ENCODE results near the gene RFX5. TPM values are rescaled to one million over a fixed set of nuclear protein-coding genes. Genes with fewer than 3 reads are reported as not detected.

Gene RFX5
- polyA plus RNA-seq, 1 donor (not counting 4 experiments of a cell fraction or from before 2014, with no cell fraction given), result 55.4 TPM

DNA sequence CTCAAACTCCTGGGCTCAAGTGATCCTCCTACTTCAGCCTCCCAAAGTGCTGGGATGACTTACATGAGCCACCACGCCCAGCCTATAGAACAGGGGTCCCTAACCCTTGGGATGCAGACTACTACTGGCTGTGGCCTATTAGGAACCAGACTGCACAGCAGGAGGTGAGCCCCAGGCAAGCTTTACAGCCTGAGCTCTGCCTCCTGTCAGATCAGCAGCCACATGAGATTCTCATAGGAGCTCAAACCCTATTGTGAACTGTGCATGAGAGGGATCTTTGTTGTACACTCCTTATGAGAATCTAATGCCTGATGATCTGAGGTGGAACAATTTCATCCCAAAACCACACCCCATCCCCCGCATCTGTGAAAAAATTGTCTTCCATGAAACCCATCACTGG, 39.0 kb upstream of the RFX5 start:
- H3K9me1 ChIP-seq (ENCODE audit: control insufficient read depth, extremely low read depth, insufficient read depth, low read length), result no peaks in the 10 kb centered on the region
- H3K9ac ChIP-seq (ENCODE audit: control insufficient read depth, extremely low read depth, insufficient read depth, low read length), result no peak overlapping the region
- DNase-seq (ENCODE audit: low read depth, low spot score), result no peak
- H4K20me1 ChIP-seq (ENCODE audit: control insufficient read depth, extremely low read depth, insufficient read depth, low read length), result no peaks in the 10 kb centered on the region
- dilution Hi-C loops (cut with MboI; ENCODE audit: extremely low pct_ligation_motif_present, low sequenced_read_pairs), result no loop called here
- H3K4me3 ChIP-seq (ENCODE audit: control insufficient read depth in 2 of 3, extremely low read depth in 1 of 3, insufficient read depth in 2 of 3, low read depth in 1 of 3, low read length in 3 of 3), result no peak overlapping the region
- no peaks in the 10 kb centered on the region for H3K4me1 ChIP-seq (ENCODE audit: control insufficient read depth, extremely low read depth, insufficient read depth, low read length)
- no peaks in the 10 kb centered on the region for H3K79me2 ChIP-seq (ENCODE audit: control insufficient read depth, insufficient read depth, low read length)
- no peaks in the 10 kb centered on the region for H3K36me3 ChIP-seq (ENCODE audit: control insufficient read depth in 2 of 2, extremely low read depth in 1 of 2, insufficient read depth in 2 of 2, low read length in 2 of 2)
- H3K27me3 ChIP-seq (ENCODE audit: control insufficient read depth, extremely low read depth, insufficient read depth, low read length), result no peaks in the 10 kb centered on the region
- H3K4me2 ChIP-seq (ENCODE audit: control insufficient read depth, extremely low read depth, insufficient read depth, low read depth, low read length), result no peak overlapping the region
- H2AFZ ChIP-seq (ENCODE audit: control insufficient read depth, low read length), result no peak overlapping the region
- no peak overlapping the region for H3K27ac ChIP-seq (ENCODE audit: control insufficient read depth, insufficient read depth, low read length)
- no peaks in the 10 kb centered on the region for H3K9me3 ChIP-seq (ENCODE audit: control insufficient read depth, low read depth, low read length)
- no peak for FAIRE-seq
- no peak for TF ChIP-seq EZH2 (IDR thresholded peaks at IDR 0.05; ENCODE audit: low read length)
- TF ChIP-seq, protein P1, sequence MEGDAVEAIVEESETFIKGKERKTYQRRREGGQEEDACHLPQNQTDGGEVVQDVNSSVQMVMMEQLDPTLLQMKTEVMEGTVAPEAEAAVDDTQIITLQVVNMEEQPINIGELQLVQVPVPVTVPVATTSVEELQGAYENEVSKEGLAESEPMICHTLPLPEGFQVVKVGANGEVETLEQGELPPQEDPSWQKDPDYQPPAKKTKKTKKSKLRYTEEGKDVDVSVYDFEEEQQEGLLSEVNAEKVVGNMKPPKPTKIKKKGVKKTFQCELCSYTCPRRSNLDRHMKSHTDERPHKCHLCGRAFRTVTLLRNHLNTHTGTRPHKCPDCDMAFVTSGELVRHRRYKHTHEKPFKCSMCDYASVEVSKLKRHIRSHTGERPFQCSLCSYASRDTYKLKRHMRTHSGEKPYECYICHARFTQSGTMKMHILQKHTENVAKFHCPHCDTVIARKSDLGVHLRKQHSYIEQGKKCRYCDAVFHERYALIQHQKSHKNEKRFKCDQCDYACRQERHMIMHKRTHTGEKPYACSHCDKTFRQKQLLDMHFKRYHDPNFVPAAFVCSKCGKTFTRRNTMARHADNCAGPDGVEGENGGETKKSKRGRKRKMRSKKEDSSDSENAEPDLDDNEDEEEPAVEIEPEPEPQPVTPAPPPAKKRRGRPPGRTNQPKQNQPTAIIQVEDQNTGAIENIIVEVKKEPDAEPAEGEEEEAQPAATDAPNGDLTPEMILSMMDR (optimal IDR thresholded peaks at IDR 0.05 in 1 of 3, IDR thresholded peaks at IDR 0.05 in 1 of 3, conservative IDR thresholded peaks at IDR 0.05 in 1 of 3; ENCODE audit: extremely low read depth in 1 of 3, insufficient read depth in 2 of 3, low read length in 3 of 3), result no peak

DNA sequence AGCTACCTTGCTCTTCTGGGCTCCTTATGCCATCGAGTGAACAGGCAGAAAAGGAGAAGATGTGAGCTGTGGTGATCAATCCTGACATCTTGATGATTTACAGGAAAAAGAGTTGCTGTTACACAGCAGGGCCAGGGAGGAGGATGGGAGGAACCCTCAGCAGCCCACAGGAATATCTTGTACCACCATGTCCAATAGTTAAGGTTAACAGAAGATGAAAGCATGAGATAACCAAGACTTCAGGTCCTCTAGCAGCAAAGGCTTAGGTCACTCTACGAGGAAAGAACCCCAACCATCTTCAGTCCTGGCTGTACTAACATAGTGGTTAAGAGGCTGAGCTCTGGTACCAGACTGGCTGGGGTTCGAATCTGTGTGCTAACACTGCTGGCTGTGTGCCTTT, 37.5 kb upstream of the RFX5 start:
- TF ChIP-seq, protein P1 (optimal IDR thresholded peaks at IDR 0.05 in 1 of 3, IDR thresholded peaks at IDR 0.05 in 1 of 3, conservative IDR thresholded peaks at IDR 0.05 in 1 of 3; ENCODE audit: extremely low read depth in 1 of 3, insufficient read depth in 2 of 3, low read length in 3 of 3), result no peak
- TF ChIP-seq EZH2 (IDR thresholded peaks at IDR 0.05; ENCODE audit: low read length), result no peak
- no peak overlapping the region for H3K4me3 ChIP-seq (ENCODE audit: control insufficient read depth in 2 of 3, extremely low read depth in 1 of 3, insufficient read depth in 2 of 3, low read depth in 1 of 3, low read length in 3 of 3)
- H3K4me1 ChIP-seq (ENCODE audit: control insufficient read depth, extremely low read depth, insufficient read depth, low read length), result no peaks in the 10 kb centered on the region
- no peak overlapping the region for H3K9ac ChIP-seq (ENCODE audit: control insufficient read depth, extremely low read depth, insufficient read depth, low read length)
- no peaks in the 10 kb centered on the region for H3K79me2 ChIP-seq (ENCODE audit: control insufficient read depth, insufficient read depth, low read length)
- DNase-seq (ENCODE audit: low read depth, low spot score) (no peak), FAIRE-seq (no peak)
- dilution Hi-C loops (cut with MboI; ENCODE audit: extremely low pct_ligation_motif_present, low sequenced_read_pairs), result no loop called here
- no peak overlapping the region for H3K27ac ChIP-seq (ENCODE audit: control insufficient read depth, insufficient read depth, low read length)
- H3K9me1 ChIP-seq (ENCODE audit: control insufficient read depth, extremely low read depth, insufficient read depth, low read length), result no peaks in the 10 kb centered on the region
- H4K20me1 ChIP-seq (ENCODE audit: control insufficient read depth, extremely low read depth, insufficient read depth, low read length), result no peaks in the 10 kb centered on the region
- H3K4me2 ChIP-seq (ENCODE audit: control insufficient read depth, extremely low read depth, insufficient read depth, low read depth, low read length), result no peak overlapping the region
- H3K27me3 ChIP-seq (ENCODE audit: control insufficient read depth, extremely low read depth, insufficient read depth, low read length), result no peaks in the 10 kb centered on the region
- H2AFZ ChIP-seq (ENCODE audit: control insufficient read depth, low read length), result no peak overlapping the region
- H3K36me3 ChIP-seq (ENCODE audit: control insufficient read depth in 2 of 2, extremely low read depth in 1 of 2, insufficient read depth in 2 of 2, low read length in 2 of 2), result no peaks in the 10 kb centered on the region
- H3K9me3 ChIP-seq (ENCODE audit: control insufficient read depth, low read depth, low read length), result no peaks in the 10 kb centered on the region

Measured in keratinocyte (primary cell).